Panc1 (cell line): ENCODE measurements around the gene CYP51A1. TPM values are rescaled to one million over a fixed set of nuclear protein-coding genes. Genes with fewer than 3 reads are reported as not detected.

Source experiments
- ATAC-seq: fragments of 200-7000 bp; cut with Tn5 transposase; 2 replicates; pipeline ENCODE4 v1.9.1; 2020; ENCODE audit warnings: mild to moderate bottlenecking, moderate library complexity
- BruUV-seq: library from RNA; stranded (reverse); fragments of 400-500 nt; replicated peaks from 2 replicates; lab custom pipeline; 2021; lab: Mats Ljungman, UMichigan
- CTCF ChIA-PET: fragments of 300-600 bp; sonication (Branson Sonifier 250); formaldehyde crosslinking; loops from one replicate; lab custom pipeline; 2022; ENCODE audit warnings: antibody characterized with exemption; lab: Charles Lee
- POLR2A ChIA-PET: fragments of 300-600 bp; sonication (Branson Sonifier 250); formaldehyde crosslinking; loops from one replicate; lab custom pipeline; 2022; ENCODE audit warnings: antibody characterized with exemption; lab: Charles Lee
- DNase-seq: peaks from one replicate; pipeline ENCODE4 v3.0.0-alpha.2; 2010; ENCODE audit warnings: low read depth, low spot score
- H3K27ac ChIP-seq: 2 replicates; pipeline ENCODE4 v1.5.1; 2011; ENCODE audit warnings: mild to moderate bottlenecking, low read length, inconsistent platforms
- H3K27me3 ChIP-seq: fragments of 200-500 bp; sonication (Bioruptor generic); 2 replicates; pipeline ENCODE4 v1.6.0; 2014; ENCODE audit warnings: low read length, inconsistent platforms; ENCODE audit not compliant: control insufficient read depth, insufficient read depth
- H3K36me3 ChIP-seq: fragments of 200-500 bp; sonication (Bioruptor generic); 2 replicates; pipeline ENCODE4 v1.5.1; 2014; ENCODE audit warnings: inconsistent platforms, mild to moderate bottlenecking, low read length, moderate library complexity; ENCODE audit not compliant: control insufficient read depth, insufficient read depth
- H3K4me1 ChIP-seq: 2 replicates; pipeline ENCODE4 v1.5.1; 2011; ENCODE audit warnings: inconsistent platforms, mild to moderate bottlenecking, low read length, moderate library complexity; ENCODE audit not compliant: control insufficient read depth, insufficient read depth
- H3K4me3 ChIP-seq, 2 experiments: 2 replicates each; pipeline ENCODE4 v1.5.1; 2011 to 2012; ENCODE audit warnings: low read depth in 2 of 2, low read length in 2 of 2, mild to moderate bottlenecking in 2 of 2, inconsistent platforms in 1 of 2, moderate library complexity in 1 of 2
- H3K9me3 ChIP-seq: fragments of 200-500 bp; sonication (Bioruptor generic); 2 replicates; pipeline ENCODE4 v1.5.1; 2014; ENCODE audit warnings: low read depth, mild to moderate bottlenecking, inconsistent platforms, low read length, moderate library complexity; ENCODE audit not compliant: control insufficient read depth, insufficient read depth
- CTCF ChIP-seq: fragments of 450-650 bp; IDR thresholded peaks from 2 replicates; pipeline ENCODE4 v1.5.1; 2017; ENCODE audit warnings: mild to moderate bottlenecking
- POLR2AphosphoS5 ChIP-seq: IDR thresholded peaks from 2 replicates; pipeline ENCODE4 v1.6.1; 2012; ENCODE audit warnings: mild to moderate bottlenecking, low read depth, low read length, moderate library complexity
- REST ChIP-seq, 2 experiments: IDR thresholded peaks; 2 replicates each; pipeline ENCODE4 v1.6.1; 2011 to 2012; ENCODE audit warnings: low read depth in 2 of 2, control low read depth in 1 of 2, low read length in 1 of 2, mild to moderate bottlenecking in 1 of 2, moderate library complexity in 1 of 2; ENCODE audit not compliant: insufficient read depth in 1 of 2
- SIN3A ChIP-seq: IDR thresholded peaks from 2 replicates; pipeline ENCODE4 v1.6.1; 2012; ENCODE audit warnings: low read depth, mild to moderate bottlenecking, low read length, moderate library complexity, borderline replicate concordance; ENCODE audit not compliant: insufficient read depth
- TCF7L2 ChIP-seq: IDR thresholded peaks from 2 replicates; pipeline ENCODE4 v1.6.1; 2011; ENCODE audit warnings: mild to moderate bottlenecking, low read depth, low read length, inconsistent platforms
- in situ Hi-C: cut with HindIII; loops from 2 replicates; pipeline ENCODE4 v1.10.0; 2016; ENCODE audit warnings: low sequenced_read_pairs, low pct_unique_long_range_greater_than_20kb
- intact Hi-C: fragments of 100-400 bp; cut with micrococcal nuclease; formaldehyde crosslinking; loops from one replicate; pipeline ENCODE4 v1.10.0; 2022; ENCODE audit not compliant: unreplicated experiment
- total RNA-seq: library from RNA; stranded (reverse); gene quantifications from one replicate; pipeline ENCODE4 v1.2.1, GENCODE V29; 2021; ENCODE audit not compliant: unreplicated experiment

Gene CYP51A1
- total RNA-seq, 1 experiment from 2014 or later = 131 TPM

- H3K9me3 ChIP-seq = no peaks in the 10 kb centered on the region
- H3K27me3 ChIP-seq = no peaks in the 10 kb centered on the region
- DNase-seq = no peak
- intact Hi-C loops (no loop called here), in situ Hi-C loops (no loop called here)
- POLR2A ChIA-PET = no interaction called here
- H3K4me3 ChIP-seq = no peak overlapping the region
- no peak for ATAC-seq
- H3K27ac ChIP-seq = no peak overlapping the region
- CTCF ChIA-PET = no interaction called here
- no peak for TF ChIP-seq SIN3A
- no peak for TF ChIP-seq REST (IDR thresholded peaks at IDR 0.05; ENCODE audit: insufficient read depth in 1 of 2, low read depth in 2 of 2, low read length in 1 of 2)
- no peak for TF ChIP-seq CTCF
- no peak for TF ChIP-seq POLR2AphosphoS5
- no peak for TF ChIP-seq TCF7L2
- BruUV-seq = no TSS peak
- H3K36me3 ChIP-seq = no peaks in the 10 kb centered on the region
- H3K4me1 ChIP-seq = no peaks in the 10 kb centered on the region
Observed at GRCh38 chr7:92072121-92072520, 62.2 kb downstream of the CYP51A1 start.

GRCh38 chr7:92071032-92071431, 63.2 kb downstream of the CYP51A1 start:
- TF ChIP-seq REST (IDR thresholded peaks at IDR 0.05; ENCODE audit: insufficient read depth in 1 of 2, low read depth in 2 of 2, low read length in 1 of 2) (no peak), CTCF (no peak), TCF7L2 (no peak), SIN3A (no peak), POLR2AphosphoS5 (no peak)

More at GRCh38 chr7:92071032-92071431, 63.2 kb downstream of the CYP51A1 start:
- Histone ChIP-seq H3K27ac (no peak overlapping the region), H3K9me3 (no peaks in the 10 kb centered on the region), H3K27me3 (no peaks in the 10 kb centered on the region), H3K4me3 (no peak overlapping the region), H3K4me1 (no peaks in the 10 kb centered on the region), H3K36me3 (no peaks in the 10 kb centered on the region)
- no TSS peak for BruUV-seq
- ChIA-PET POLR2A (no interaction called here), CTCF (interaction anchor here (0.5 kb wide), 1 partner anchor 168 kb away, joined by 10 read pairs; no protein-coding TSS in a partner anchor)
- intact Hi-C loops (no loop called here), in situ Hi-C loops (no loop called here)
- DNase-seq = no peak
- ATAC-seq = no peak
